ENCODE results near the gene DNAJC6. TPM values are rescaled to one million over a fixed set of nuclear protein-coding genes. Genes with fewer than 3 reads are reported as not detected.
"Not testable (repeated sequence)": the region's sequence is repeated elsewhere in the genome, so short reads cannot be mapped to it uniquely, and the experiment has no call there.

Gene DNAJC6
- total RNA-seq, 1 experiment from 2014 or later: 3.1 TPM

DNA sequence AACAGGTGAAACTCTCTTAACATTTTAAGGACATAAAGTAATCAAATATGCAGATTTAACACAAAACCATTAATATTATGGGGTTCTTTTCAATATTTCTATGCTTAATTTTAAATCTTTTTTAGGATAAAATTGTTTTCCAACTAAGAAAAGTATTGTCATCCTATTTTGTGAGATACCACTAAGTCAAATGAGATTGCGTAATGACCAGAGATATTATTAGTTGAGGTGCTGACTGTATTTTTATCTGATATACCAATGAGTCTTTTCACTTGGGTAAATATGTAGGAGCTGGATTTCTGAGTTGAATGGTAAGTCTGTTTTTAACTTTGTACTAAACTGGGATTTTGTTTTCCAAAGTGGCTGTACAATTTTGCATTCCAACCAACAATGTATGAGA, 136.5 kb downstream of the DNAJC6 start:
- H3K27me3 Mint-ChIP-seq (ENCODE audit: unreplicated experiment): no peaks in the 10 kb centered on the region
- H3K36me3 Mint-ChIP-seq (ENCODE audit: insufficient read depth, unreplicated experiment): no peaks in the 10 kb centered on the region
- BruUV-seq (replicated peaks): no TSS peak
- CTCF ChIA-PET: no interaction called here
- intact Hi-C loops (cut with micrococcal nuclease; ENCODE audit: unreplicated experiment): no loop called here
- H3K27ac Mint-ChIP-seq (ENCODE audit: unreplicated experiment): no peak overlapping the region
- no peak overlapping the region for H3K4me3 Mint-ChIP-seq (ENCODE audit: low read depth, unreplicated experiment)
- no peak for TF ChIP-seq CTCF (IDR thresholded peaks at IDR 0.05; ENCODE audit: unreplicated experiment)
- peaks cover 5% of the 10 kb centered on the region for H3K9me3 Mint-ChIP-seq (ENCODE audit: low read depth, unreplicated experiment)
- DNase-seq: no peak
- H3K4me1 Mint-ChIP-seq (ENCODE audit: low read depth, unreplicated experiment): peaks cover 5% of the 10 kb centered on the region

DNA sequence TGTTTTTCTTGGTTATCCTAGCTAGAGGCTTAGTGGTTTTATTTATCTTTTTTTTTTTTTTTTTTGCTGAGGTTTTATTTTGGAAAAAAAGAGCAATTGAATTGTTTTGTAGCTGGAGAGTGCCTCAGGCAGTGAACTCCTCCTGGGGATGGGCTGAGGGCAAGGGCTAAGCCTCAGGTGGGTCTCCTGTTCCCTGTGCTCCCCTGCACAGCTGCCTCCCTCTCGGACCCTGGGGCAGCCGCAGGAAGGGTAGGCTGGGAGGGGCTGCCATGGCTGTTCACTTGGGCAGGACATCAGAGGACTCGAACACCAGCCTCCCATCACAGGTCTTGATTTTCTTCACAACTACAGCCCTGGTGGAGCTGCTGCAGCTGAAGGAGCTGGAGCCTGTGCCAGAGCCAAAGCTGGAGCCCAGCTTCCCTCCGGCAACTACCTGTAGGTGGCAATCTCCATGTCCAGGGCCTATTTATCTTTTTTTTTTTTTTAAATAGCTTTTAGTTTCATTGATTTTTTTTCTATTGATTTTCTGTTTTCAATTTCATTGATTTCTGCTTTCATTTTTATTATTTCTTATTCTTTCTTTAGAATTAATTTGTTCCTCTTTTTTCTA, 140.0 kb downstream of the DNAJC6 start:
- no TSS peak for BruUV-seq (replicated peaks)
- intact Hi-C loops (cut with micrococcal nuclease; ENCODE audit: unreplicated experiment): no loop called here
- CTCF ChIA-PET: interaction anchor here (0.6 to 0.9 kb wide), 3 partner anchors 10 to 239 kb away, joined by 3 read pairs; no protein-coding TSS in a partner anchor
- Mint-ChIP-seq H3K9me3 (ENCODE audit: low read depth, unreplicated experiment) (no peaks in the 10 kb centered on the region), H3K4me3 (ENCODE audit: low read depth, unreplicated experiment) (no peak overlapping the region), H3K27me3 (ENCODE audit: unreplicated experiment) (no peaks in the 10 kb centered on the region), H3K36me3 (ENCODE audit: insufficient read depth, unreplicated experiment) (no peaks in the 10 kb centered on the region), H3K27ac (ENCODE audit: unreplicated experiment) (no peak overlapping the region), H3K4me1 (ENCODE audit: low read depth, unreplicated experiment) (no peaks in the 10 kb centered on the region)
- DNase-seq: peak; percentile 12
- no peak for TF ChIP-seq CTCF (IDR thresholded peaks at IDR 0.05; ENCODE audit: unreplicated experiment)

DNA sequence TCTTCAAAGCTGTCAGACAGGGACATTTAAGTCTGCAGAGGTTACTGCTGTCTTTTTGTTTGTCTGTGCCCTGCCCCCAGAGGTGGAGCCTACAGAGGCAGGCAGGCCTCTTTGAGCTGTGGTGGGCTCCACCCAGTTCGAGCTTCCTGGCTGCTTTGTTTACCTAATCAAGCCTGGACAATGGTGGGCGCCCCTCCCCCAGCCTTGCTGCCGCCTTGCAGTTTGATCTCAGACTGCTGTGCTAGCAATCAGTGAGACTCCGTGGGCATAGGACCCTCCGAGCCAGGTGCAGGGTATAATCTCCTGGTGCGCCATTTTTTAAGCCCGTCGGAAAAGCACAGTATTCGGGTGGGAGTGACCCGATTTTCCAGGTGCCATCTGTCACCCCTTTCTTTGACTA, 146.3 kb downstream of the DNAJC6 start:
- intact Hi-C loops (cut with micrococcal nuclease; ENCODE audit: unreplicated experiment); BruUV-seq (replicated peaks); DNase-seq; H3K4me3 Mint-ChIP-seq (ENCODE audit: low read depth, unreplicated experiment); H3K9me3 Mint-ChIP-seq (ENCODE audit: low read depth, unreplicated experiment); H3K4me1 Mint-ChIP-seq (ENCODE audit: low read depth, unreplicated experiment); H3K27me3 Mint-ChIP-seq (ENCODE audit: unreplicated experiment); H3K36me3 Mint-ChIP-seq (ENCODE audit: insufficient read depth, unreplicated experiment); CTCF ChIA-PET; H3K27ac Mint-ChIP-seq (ENCODE audit: unreplicated experiment): not testable (repeated sequence)

DNA sequence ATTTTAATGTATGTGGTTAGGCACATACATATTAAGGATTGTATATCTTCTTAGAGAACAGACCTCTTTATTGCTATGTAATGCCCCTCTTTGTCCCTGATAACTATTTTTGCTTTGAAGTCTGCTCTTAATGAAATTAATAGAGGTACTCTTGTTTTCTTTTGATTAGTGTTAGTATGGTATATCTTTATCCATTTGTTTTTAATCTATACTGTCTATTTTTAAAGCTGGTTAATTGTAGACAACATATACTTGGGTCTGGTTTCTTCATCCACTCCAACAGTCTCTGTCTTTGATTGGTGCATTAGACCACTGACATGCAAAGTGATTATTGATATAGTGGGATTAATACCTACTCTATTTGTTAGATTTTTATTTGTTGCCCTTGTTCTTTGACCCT, 147.1 kb downstream of the DNAJC6 start:
- intact Hi-C loops (cut with micrococcal nuclease; ENCODE audit: unreplicated experiment): no loop called here
- DNase-seq: no peak
- H3K27me3 Mint-ChIP-seq (ENCODE audit: unreplicated experiment): no peaks in the 10 kb centered on the region
- no peaks in the 10 kb centered on the region for H3K36me3 Mint-ChIP-seq (ENCODE audit: insufficient read depth, unreplicated experiment)
- H3K9me3 Mint-ChIP-seq (ENCODE audit: low read depth, unreplicated experiment): no peaks in the 10 kb centered on the region
- CTCF ChIA-PET: no interaction called here
- H3K4me1 Mint-ChIP-seq (ENCODE audit: low read depth, unreplicated experiment): peaks cover 7% of the 10 kb centered on the region
- no peak overlapping the region for H3K27ac Mint-ChIP-seq (ENCODE audit: unreplicated experiment)
- no TSS peak for BruUV-seq (replicated peaks)
- TF ChIP-seq CTCF (IDR thresholded peaks at IDR 0.05; ENCODE audit: unreplicated experiment): no peak
- H3K4me3 Mint-ChIP-seq (ENCODE audit: low read depth, unreplicated experiment): no peak overlapping the region

GRCh38 chr1:65457868-65458267, 148.5 kb downstream of the DNAJC6 start:
- no peak for DNase-seq
- intact Hi-C loops (cut with micrococcal nuclease; ENCODE audit: unreplicated experiment): loop anchor here (2.0 kb wide), 1 partner anchor 221 kb away; no protein-coding TSS in a partner anchor
- Mint-ChIP-seq H3K4me1 (ENCODE audit: low read depth, unreplicated experiment) (peaks cover 7% of the 10 kb centered on the region), H3K4me3 (ENCODE audit: low read depth, unreplicated experiment) (no peak overlapping the region), H3K27ac (ENCODE audit: unreplicated experiment) (no peak overlapping the region), H3K36me3 (ENCODE audit: insufficient read depth, unreplicated experiment) (no peaks in the 10 kb centered on the region), H3K9me3 (ENCODE audit: low read depth, unreplicated experiment) (no peaks in the 10 kb centered on the region), H3K27me3 (ENCODE audit: unreplicated experiment) (no peaks in the 10 kb centered on the region)
- no TSS peak for BruUV-seq (replicated peaks)
- no peak for TF ChIP-seq CTCF (IDR thresholded peaks at IDR 0.05; ENCODE audit: unreplicated experiment)
- CTCF ChIA-PET: no interaction called here

All from Calu3 (cell line).